KMS-11 (cell line): Measurements from ENCODE around the gene CFAP20.

Experiments
- H2AFZ ChIP-seq: fragments of 200-600 bp; sonication (generic); 2 replicates; pipeline ENCODE4 v1.6.1; 2016; ENCODE audit warnings: antibody characterized with exemption, mixed run types, low read depth
- H3K27ac ChIP-seq: fragments of 200-600 bp; sonication (generic); 2 replicates; pipeline ENCODE4 v1.6.1; 2016; ENCODE audit warnings: mild to moderate bottlenecking, mixed run types
- H3K27me3 ChIP-seq: fragments of 200-600 bp; sonication (generic); 2 replicates; pipeline ENCODE4 v1.6.1; 2017; ENCODE audit warnings: mild to moderate bottlenecking, low read depth, mixed run types, moderate library complexity; ENCODE audit not compliant: insufficient read depth
- H3K36me3 ChIP-seq: fragments of 200-600 bp; sonication (generic); 2 replicates; pipeline ENCODE4 v1.6.1; 2017; ENCODE audit warnings: mild to moderate bottlenecking, mixed run types; ENCODE audit not compliant: insufficient read depth
- H3K4me1 ChIP-seq: fragments of 200-600 bp; sonication (generic); 2 replicates; pipeline ENCODE4 v1.6.1; 2016; ENCODE audit warnings: mild to moderate bottlenecking, low read depth, mixed run types; ENCODE audit not compliant: poor library complexity, severe bottlenecking
- H3K4me2 ChIP-seq: fragments of 200-600 bp; sonication (generic); 2 replicates; pipeline ENCODE4 v1.7.0; 2016; ENCODE audit warnings: mild to moderate bottlenecking, mixed run types
- H3K4me3 ChIP-seq: fragments of 200-600 bp; sonication (generic); IDR thresholded peaks from 2 replicates; pipeline ENCODE4 v1.6.1; 2017; ENCODE audit warnings: low read depth, low read length, mixed read lengths; ENCODE audit not compliant: insufficient read depth
- H3K79me2 ChIP-seq: fragments of 200-600 bp; sonication (generic); 2 replicates; pipeline ENCODE4 v1.6.1; 2016; ENCODE audit warnings: low read depth, mixed run types; ENCODE audit not compliant: insufficient read depth
- H3K9ac ChIP-seq: fragments of 200-600 bp; sonication (generic); 2 replicates; pipeline ENCODE4 v1.6.1; 2016; ENCODE audit warnings: mild to moderate bottlenecking, mixed run types
- H4K20me1 ChIP-seq: fragments of 200-600 bp; sonication (generic); 2 replicates; pipeline ENCODE4 v1.6.1; 2016; ENCODE audit warnings: mild to moderate bottlenecking, mixed run types; ENCODE audit not compliant: insufficient read depth
- TF ChIP-seq, protein P1 (sequence below): fragments of 200-600 bp; sonication (generic); conservative IDR thresholded peaks from 2 replicates; pipeline ENCODE4 v1.6.1; 2017; ENCODE audit warnings: low read depth, mild to moderate bottlenecking, antibody characterized with exemption, low read length, moderate library complexity, mixed read lengths

CFAP20 gene

GRCh38 chr16:58155839-58156238 is 26.7 kb upstream of the CFAP20 start:
- Histone ChIP-seq H3K9ac (no peak overlapping the region), H3K27ac (no peak overlapping the region), H3K4me3 (no peak overlapping the region), H3K79me2 (no peaks in the 10 kb centered on the region), H3K36me3 (no peaks in the 10 kb centered on the region), H3K27me3 (no peaks in the 10 kb centered on the region), H2AFZ (no peak overlapping the region), H4K20me1 (no peaks in the 10 kb centered on the region), H3K4me1 (peaks cover 5% of the 10 kb centered on the region), H3K4me2 (no peak overlapping the region)
- TF ChIP-seq, protein P1, sequence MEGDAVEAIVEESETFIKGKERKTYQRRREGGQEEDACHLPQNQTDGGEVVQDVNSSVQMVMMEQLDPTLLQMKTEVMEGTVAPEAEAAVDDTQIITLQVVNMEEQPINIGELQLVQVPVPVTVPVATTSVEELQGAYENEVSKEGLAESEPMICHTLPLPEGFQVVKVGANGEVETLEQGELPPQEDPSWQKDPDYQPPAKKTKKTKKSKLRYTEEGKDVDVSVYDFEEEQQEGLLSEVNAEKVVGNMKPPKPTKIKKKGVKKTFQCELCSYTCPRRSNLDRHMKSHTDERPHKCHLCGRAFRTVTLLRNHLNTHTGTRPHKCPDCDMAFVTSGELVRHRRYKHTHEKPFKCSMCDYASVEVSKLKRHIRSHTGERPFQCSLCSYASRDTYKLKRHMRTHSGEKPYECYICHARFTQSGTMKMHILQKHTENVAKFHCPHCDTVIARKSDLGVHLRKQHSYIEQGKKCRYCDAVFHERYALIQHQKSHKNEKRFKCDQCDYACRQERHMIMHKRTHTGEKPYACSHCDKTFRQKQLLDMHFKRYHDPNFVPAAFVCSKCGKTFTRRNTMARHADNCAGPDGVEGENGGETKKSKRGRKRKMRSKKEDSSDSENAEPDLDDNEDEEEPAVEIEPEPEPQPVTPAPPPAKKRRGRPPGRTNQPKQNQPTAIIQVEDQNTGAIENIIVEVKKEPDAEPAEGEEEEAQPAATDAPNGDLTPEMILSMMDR: no peak

DNA sequence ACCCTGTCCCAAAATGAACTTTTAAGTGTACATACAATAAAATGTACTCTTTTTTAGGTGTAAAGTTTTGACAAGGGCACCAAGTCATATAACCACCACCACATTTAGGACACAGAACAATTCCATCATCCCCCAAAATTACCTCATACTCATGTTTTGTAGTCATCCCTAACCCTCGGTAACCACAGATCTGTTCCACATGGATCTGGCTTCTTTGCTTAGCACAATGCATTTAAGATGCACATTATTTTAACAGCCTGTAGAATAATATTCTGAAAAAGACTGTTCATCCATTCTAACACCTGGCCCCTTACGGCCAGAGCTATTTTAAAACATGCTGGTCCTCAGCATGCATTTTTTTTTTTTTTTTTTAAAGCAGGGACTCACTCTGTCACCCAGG is 25.2 kb upstream of the CFAP20 start:
- no peak overlapping the region for H3K27ac ChIP-seq
- H3K4me3 ChIP-seq: no peak overlapping the region
- no peak overlapping the region for H2AFZ ChIP-seq
- H3K4me2 ChIP-seq: no peak overlapping the region
- no peaks in the 10 kb centered on the region for H3K27me3 ChIP-seq
- TF ChIP-seq, protein P1: no peak
- no peaks in the 10 kb centered on the region for H4K20me1 ChIP-seq
- no peak overlapping the region for H3K9ac ChIP-seq
- no peaks in the 10 kb centered on the region for H3K36me3 ChIP-seq
- H3K79me2 ChIP-seq: no peaks in the 10 kb centered on the region
- H3K4me1 ChIP-seq: peaks cover 5% of the 10 kb centered on the region

DNA sequence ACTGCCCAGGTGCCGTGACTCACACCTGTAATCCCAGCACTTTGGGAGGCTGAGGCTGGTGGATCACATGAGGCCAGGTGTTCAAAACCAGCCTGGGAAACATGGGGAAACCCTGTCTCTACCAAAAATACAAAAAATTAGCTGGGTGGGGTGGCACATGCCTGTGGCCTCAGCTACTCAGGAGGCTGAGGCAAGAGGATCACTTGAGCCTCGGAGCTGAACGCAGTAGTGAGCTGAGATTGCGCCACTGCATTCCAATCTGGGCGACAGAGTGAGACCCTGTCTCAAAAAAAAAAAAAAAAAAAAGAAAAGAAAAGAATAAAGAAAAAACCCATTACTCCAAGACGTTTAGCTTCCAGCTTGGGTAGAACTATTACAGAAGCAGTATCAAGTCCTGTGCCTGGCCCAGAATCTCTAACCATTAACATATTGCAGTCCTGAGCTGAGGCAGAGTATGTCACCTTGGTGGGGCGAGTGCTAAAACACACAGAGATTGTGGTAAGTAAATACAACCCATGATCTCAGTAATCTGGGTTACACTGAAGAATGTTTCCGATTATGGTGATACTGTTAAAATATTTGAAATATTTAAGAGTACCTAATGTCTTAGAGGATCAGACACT is 23.2 kb upstream of the CFAP20 start:
- H3K27me3 ChIP-seq: no peaks in the 10 kb centered on the region
- H3K27ac ChIP-seq: no peak overlapping the region
- no peaks in the 10 kb centered on the region for H4K20me1 ChIP-seq
- no peak overlapping the region for H3K4me3 ChIP-seq
- H3K9ac ChIP-seq: no peak overlapping the region
- TF ChIP-seq, protein P1: no peak
- H3K4me1 ChIP-seq: peaks cover 5% of the 10 kb centered on the region
- H3K4me2 ChIP-seq: no peak overlapping the region
- no peaks in the 10 kb centered on the region for H3K36me3 ChIP-seq
- H2AFZ ChIP-seq: no peak overlapping the region
- H3K79me2 ChIP-seq: no peaks in the 10 kb centered on the region

DNA sequence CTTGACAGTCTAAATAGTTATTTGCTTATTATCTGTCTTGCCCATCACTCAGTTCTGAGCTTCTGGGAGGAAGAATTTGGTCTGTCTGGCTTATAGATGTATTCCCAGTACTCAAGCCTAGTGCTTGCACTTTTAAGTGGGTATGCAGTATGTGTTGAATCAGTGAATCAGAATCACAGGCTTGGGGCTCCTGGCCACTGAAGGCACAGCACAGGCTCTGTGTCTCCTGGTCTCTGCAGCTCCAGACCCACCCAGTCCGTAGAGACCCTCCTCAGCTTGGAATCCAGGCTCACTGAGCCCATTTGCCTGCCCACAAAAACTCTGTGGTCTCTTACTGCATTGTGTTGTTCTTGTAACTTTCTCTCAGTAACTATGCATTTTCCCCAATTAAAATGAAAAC is 19.3 kb upstream of the CFAP20 start:
- H3K27me3 ChIP-seq: no peaks in the 10 kb centered on the region
- H3K36me3 ChIP-seq: no peaks in the 10 kb centered on the region
- TF ChIP-seq, protein P1: no peak
- no peak overlapping the region for H3K4me3 ChIP-seq
- no peaks in the 10 kb centered on the region for H3K4me1 ChIP-seq
- no peak overlapping the region for H2AFZ ChIP-seq
- H3K4me2 ChIP-seq: no peak overlapping the region
- H4K20me1 ChIP-seq: no peaks in the 10 kb centered on the region
- H3K27ac ChIP-seq: no peak overlapping the region
- no peak overlapping the region for H3K9ac ChIP-seq
- H3K79me2 ChIP-seq: no peaks in the 10 kb centered on the region
